Measurements from ENCODE around the gene DENND2A. TPM values are rescaled to one million over a fixed set of nuclear protein-coding genes. Genes with fewer than 3 reads are reported as not detected.

Gene DENND2A
- total RNA-seq, 4 donors from 2014 or later, result 6.8 to 13.6 (median 10.6) TPM

DNA sequence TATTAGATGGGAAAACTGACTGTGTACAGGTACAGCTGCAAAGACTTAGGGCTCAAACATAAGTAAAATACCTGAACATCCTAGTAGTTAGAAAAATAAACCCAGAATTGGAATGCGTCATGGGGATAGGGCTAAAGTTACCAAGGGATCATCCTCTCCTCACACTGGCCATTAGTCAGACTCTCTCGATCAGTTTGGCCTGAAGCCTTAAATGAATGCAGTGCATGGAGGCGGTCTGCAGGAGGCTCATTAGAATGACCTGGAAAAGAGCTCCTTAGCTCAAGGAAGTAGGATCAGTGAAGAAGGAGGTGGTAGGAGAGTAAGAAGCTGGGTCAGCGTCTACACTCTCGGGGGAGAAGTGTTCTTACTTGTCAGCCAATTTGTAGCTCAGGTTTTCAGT is 35.3 kb downstream of the DENND2A start:
- TF ChIP-seq, protein P1, sequence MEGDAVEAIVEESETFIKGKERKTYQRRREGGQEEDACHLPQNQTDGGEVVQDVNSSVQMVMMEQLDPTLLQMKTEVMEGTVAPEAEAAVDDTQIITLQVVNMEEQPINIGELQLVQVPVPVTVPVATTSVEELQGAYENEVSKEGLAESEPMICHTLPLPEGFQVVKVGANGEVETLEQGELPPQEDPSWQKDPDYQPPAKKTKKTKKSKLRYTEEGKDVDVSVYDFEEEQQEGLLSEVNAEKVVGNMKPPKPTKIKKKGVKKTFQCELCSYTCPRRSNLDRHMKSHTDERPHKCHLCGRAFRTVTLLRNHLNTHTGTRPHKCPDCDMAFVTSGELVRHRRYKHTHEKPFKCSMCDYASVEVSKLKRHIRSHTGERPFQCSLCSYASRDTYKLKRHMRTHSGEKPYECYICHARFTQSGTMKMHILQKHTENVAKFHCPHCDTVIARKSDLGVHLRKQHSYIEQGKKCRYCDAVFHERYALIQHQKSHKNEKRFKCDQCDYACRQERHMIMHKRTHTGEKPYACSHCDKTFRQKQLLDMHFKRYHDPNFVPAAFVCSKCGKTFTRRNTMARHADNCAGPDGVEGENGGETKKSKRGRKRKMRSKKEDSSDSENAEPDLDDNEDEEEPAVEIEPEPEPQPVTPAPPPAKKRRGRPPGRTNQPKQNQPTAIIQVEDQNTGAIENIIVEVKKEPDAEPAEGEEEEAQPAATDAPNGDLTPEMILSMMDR (IDR thresholded peaks at IDR 0.05; ENCODE audit: low read depth), result no peak

DNA sequence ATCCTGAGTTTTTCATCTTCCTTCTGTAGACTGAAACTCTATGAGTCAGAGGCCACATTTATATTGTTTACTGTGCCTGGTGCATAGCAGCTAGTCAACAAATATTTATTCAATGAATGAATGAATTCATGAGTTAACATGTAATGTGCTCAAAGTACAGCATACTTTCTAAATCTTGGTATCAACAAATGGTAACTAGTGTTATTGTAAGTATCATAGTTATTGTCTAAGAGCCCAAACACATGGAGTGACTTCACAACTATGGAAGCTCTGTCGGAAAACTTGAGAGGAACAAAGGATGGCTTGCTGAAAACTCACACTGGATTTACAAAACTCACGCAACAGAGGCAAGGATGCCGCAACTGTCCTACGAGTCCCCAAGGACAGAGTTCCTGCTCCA is 35.9 kb downstream of the DENND2A start:
- TF ChIP-seq, protein P1 (IDR thresholded peaks at IDR 0.05; ENCODE audit: low read depth), result no peak

DNA sequence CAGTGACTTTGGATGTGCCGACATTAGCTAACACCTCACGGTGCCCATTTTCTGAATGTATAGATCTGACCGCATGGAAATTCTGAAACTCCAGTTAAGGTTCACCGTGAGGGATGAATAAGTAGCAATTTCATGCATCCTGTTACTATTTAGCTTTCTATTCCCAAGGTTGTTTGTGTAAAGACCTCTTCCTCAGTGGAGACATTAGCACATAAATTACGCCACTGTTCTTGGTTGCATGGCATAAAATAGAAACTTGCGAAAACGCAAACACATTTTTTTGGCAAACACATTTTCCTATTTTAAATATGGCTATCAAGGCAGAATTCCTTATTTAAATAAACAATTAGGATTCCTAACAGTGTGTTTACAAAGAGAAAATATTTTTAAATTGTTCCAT is 36.5 kb downstream of the DENND2A start:
- TF ChIP-seq, protein P1 (IDR thresholded peaks at IDR 0.05; ENCODE audit: low read depth), result no peak

DNA sequence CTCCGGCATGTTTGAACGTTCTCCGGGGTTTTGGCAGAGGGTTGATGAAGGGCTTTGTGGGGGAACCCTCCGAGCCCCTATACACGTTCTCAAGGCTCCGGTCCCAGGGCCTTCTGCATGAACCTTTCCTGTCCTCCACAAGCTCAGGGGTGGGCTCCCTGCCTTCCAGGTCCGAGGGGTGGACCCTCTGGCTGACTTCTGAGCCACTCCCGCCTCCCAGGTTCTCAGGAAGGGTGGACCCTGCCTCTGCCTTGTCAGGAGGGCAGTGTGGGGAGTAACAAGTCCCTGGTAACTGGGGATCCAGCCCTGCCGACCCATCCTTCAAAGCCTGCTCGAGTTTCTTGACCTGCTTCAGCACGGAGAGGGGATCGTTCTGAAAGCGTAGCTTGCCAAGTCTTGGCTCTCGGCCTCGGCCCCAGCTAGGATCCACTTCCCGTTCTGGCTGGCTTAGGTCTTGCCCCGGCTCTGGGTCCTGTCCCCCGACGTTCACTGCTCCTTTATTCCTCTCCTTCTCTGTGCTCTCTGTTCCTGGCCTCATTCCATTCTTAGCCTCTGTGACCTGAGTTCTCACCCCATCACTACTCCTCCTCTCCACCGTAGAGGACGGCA is 38.9 kb downstream of the DENND2A start:
- TF ChIP-seq, protein P1 (IDR thresholded peaks at IDR 0.05; ENCODE audit: low read depth), result no peak

DNA sequence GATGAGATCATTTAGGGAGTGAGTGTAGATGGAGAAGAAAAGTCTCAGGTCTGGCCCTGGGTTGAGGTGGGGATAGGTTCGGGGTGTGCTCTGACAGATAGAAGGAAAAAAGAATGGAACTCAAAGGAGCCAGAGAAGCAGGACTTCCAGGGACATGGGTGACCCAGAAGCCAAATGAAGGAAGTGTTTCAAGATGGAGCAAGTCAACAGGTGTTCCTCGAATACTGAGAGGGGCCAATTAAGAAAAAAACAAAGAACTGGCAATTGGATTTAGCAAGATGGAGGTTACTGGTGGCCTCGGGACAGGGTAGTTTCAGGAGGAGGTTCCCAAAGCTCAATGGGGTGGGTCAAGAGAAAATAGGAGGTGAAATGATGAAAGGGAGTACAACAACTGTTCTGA is 40.3 kb downstream of the DENND2A start:
- TF ChIP-seq, protein P1 (IDR thresholded peaks at IDR 0.05; ENCODE audit: low read depth), result no peak

DNA sequence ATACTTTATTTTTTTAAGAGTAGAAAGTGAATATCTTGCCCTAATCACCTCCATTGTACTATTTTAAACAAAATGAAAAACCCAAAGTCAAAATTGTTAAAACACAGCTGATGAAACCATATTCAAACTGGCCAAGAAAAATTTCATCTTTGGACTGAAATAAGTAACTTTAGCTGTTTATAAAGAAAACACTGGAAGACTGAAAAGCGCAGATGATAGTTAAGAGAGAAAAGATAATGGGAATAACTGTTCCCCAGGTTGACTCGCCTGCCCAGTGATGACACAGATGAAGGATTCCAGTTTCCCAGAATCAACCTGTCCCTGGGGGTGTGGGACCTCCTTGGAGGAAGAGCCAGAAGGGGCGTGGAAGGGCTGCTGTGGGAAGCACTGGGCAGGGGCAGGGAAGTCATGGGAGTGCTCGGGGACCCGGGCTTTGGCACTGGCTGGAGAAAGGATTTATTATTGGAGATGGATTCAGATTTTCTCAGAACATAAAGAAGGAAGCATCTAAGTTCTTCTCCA is 43.1 kb downstream of the DENND2A start:
- TF ChIP-seq, protein P1 (IDR thresholded peaks at IDR 0.05; ENCODE audit: low read depth), result no peak

DNA sequence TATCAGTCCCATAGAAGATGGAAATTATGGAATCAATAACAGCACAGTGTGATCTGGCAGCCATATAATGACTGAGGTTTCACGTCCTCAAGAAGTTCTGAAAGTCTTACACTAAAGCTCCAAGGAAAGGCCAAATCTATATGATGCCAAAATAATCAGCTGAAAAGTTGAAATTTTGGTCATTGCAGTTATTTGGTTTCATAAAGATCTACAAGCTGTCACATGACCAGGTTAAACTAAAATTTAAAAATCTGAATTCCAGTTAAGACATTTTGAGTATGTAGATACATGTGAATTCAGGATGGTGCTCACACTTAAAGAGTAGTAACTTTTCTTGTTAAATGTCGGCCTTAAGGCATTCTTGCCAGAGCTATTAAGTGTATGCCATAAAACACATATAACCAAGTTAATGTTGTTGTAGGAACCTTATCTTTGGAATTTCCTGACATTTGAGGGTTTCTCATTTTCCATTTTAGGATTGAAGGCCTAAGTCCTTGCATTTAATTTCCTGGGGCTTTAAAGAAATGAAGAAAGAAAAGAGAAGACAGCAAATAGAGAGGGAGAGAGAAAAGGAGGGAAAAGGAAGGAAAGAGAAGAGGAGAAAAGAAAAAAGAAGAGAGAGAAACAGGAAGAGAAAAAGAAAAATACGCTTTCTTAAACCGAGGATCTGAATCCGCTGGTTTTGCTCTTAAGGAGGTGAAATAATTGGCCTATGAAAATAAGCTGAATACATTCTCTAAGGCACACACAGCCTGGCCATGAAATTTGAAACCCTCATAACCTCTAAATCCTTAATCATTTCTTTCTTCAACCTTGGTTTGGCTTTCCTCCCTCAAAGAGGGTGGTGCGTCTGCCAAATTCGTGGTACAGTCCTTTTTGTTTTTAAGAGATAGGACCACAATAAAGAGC is 43.8 kb downstream of the DENND2A start:
- TF ChIP-seq, protein P1 (IDR thresholded peaks at IDR 0.05; ENCODE audit: low read depth), result no peak
